Activated CD4-positive, alpha-beta T cell treated with anti-CD3 and anti-CD28 coated beads, Interleukin-2, Interleukin-4, amounts not matched to agents 100 ng/mL and 50 ng/mL, durations not matched to agents 16 hours and 8 hours (primary cell): ENCODE data around the gene S100A7A.
A peak's percentile ranks its signal among the peaks of the same experiment; 100 is the strongest.
"Not testable (repeated sequence)": the region's sequence is repeated elsewhere in the genome, so short reads cannot be mapped to it uniquely, and the experiment has no call there.

Experiments used
- DNase-seq: peaks from one replicate; pipeline ENCODE4 v3.0.0-alpha.2; 2020; ENCODE audit warnings: low spot score

Gene S100A7A

DNA sequence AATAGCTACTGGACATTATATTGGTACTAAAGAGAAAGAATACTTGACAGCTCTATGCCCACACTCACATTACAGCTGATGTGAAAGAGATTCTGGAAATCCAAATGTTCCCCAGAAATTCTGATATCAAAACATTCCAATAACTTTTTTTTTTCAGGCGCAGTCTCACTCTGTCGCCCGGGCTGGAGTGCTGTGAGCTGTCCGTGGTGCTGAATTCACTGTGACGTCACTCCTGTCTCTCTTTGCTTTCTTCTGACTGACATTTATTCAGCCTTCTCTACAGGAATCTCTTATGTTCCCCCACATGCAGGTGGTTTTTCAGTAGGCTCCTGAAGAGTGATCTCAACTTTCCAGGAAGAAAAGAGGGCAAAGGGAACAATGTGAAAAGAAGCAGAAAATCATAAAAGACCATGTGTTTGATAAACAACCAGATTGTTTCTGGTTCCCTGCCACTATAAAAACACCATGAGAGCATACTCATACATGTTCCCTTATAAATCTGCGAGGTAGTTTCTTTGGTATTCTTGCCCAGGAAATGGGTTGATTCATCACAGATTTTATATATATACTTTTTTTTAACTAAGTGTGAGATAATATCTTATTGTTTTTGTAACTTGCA is 6.2 kb downstream of the S100A7A start:
- peak; percentile 39 for DNase-seq

DNA sequence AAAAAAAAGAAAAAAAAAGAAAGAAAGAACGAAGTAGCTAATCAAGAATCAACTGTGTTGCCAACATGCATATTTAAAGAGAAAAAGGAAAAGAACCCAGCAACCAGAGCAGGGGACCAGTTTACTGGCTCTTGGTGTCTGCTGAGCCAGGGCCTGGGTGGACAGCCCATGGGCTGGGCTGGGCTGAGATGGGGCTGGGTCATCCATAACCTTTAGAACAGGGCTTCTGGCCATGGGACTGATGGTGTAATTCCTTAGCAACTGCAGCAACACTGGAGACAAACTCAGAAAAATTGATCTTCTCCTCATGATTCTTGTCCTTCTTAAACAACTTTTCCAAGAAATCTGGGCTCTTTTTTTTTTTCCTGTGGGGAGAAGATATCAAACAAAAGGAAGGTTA is 10.5 kb downstream of the S100A7A start:
- no peak for DNase-seq

DNA sequence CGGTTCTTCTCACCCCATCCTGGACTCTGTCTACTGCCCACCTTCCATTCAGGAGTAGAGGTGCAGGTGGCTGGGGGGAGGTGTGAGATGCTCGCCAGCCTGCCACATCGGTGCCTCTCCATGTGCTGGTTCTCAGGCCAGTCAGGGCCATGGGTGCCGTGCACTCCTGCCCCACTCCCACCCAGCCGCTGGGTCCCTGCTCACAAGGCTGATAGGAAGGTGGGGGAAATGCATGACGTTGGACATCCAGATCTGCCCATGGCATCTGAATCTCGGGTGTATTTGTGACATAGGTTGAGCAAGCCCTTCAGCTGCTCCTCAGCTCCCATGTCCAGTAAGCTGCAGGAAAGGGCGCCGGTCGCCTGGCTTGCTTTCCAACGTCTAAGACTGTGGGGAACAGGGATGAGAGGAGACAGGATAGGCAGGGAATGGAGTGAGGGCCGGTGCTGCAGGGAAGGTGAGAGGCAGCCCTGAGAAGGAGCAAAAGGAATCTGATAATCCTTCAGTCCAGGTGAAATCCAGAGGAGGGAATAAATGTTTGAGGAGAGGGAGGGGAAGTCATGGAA is 11.8 kb downstream of the S100A7A start:
- no peak for DNase-seq

DNA sequence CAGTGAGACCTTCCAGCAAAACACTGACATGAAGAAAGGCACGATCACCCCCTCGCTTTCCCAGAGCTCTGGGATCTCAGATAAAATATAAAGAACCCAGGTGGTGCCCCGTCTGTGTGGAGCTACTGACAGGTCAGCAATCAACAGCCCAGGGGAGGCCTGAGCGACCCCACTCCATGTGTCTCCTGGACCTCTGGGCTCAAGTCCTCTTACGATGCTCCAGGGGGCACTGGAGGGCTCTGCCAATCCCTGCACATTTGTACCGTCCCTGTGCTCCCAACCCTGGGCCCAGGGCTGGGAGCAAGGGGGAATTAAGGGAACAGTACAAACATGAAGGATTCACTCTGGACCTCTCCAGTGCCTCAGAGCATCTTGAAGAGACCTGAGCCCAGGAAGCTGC is 12.5 kb downstream of the S100A7A start:
- DNase-seq = no peak

DNA sequence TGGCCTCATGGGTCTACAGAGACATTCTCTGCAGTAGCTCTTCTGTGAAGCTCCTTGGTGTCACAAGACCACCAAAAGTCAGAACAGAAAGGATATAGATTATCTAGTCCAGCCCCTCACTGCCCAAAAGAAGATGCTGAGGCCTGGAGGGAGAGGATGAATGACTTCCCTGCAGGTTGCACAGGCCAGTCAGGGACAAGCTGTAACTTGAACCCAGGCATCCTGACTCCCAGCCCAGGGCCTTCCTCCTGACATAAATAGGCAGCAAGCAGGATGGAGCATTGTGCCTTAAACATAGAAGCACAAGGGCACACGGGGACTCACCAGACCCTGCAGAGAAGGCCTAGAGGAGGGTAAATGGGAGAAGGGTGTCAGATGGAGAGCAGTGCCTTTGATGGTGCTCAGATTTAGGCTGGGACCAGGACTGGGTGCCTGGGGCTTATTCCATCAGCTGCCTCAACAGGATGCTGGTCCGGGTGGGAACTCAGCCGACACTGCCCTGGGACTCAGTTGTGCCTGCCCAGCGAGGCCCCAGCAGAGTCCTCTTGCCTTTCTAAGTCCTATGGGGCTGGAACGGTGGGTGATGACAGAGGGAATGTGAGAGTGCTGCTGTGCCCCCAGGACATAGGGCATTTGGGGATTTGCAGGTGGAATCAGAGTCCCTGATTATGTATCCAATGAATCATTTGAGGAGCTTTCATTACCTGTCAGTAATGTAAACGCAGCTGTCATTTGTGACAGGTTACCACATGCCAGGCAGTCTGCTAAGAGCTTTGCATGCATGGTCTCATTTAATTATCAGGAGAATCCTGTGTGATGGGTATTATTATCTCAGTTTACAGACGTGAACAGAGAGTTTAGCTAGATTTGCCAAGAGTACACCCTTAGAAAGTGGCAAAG is 13.2 kb downstream of the S100A7A start:
- DNase-seq = no peak

DNA sequence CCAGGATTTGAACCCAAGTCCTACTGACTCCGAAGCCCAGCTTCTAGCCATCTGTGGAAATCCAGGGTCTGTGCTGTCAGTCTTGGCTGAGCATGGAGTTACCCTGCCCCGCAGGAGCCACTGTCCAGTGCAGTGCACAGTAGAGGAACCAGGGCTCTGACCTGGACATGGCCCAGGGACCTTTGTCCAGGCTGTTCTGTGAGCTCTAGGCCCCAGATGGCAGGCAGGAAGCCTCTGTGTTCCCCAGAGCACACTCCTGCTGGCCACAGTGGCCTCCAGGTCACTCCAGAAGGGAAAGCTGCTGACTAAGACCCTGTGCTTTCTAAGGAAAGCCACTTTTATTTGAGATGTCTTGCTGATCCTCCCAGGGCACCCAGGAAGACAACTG is 13.8 kb downstream of the S100A7A start:
- no peak for DNase-seq

DNA sequence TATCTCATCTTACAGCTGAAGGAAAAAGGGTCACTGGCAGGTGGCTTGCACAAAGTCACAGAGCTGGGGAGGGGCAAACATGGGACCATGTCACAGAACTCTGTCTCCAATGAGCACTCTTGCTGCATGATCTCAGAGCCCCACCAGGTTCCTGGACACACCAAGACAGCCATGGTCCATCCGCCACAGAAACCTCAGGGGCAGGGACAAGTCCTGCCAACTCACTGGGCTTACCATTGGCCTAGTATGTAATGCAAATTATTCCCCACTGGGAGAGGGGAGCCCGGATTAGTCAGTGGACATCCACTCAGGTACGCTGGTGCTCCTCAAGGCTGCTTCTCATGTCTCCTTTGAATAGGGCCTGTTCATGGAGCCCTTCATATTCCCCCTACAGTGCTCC is 14.2 kb downstream of the S100A7A start:
- DNase-seq = no peak

DNA sequence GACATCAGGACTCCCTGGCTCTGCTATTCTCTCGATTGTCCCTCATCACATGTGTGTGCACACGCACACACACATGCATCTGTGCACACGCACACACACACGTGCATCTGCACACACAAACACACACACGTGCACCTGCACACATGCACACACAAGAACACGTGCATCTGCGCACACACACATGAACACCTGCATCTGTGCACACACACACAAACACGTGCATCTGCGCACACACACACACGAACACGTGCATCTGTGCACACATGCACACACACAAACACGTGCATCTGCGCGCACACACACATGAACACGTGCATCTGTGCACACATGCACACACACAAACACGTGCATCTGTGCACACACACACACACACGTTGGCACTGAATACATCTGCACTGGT is 14.7 kb downstream of the S100A7A start:
- DNase-seq = no peak

DNA sequence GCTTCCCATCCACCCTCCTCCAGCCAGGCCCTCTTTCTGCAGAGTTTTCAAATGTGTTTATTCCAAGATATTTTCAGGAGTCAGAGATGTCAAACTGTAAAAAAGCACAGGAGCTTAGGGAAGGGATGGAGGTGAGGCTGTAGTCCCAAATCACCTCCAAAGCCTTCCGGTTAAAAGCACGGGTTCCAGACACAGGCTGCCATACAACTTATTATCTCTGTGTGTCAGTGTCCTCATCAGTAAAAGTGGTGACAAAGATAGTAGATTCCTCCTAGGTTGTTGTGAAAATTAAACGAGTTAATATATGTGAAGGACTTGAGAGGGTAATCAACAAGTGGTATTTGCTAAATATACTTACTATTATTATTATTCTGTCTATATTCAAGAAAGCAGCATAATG is 15.1 kb downstream of the S100A7A start:
- DNase-seq = no peak

DNA sequence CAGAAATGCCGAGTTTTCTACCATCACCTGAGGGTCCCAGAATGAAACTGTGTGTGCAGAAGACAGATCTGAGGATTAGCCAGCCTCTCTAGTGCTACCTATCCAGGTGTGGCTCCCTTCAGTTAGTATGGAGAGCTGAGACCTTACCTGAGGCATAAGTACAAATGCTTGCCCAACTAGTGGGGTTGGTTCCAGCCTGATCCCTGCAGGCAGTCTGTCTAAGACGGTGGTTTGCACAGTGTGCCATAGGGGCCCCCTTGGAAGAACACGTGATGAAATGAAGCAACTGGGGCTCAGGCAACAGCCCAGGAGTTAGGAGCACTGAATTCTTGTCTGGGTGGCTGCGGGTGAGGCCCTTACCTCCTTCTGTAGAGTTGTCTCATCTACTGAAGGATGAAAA is 15.6 kb downstream of the S100A7A start:
- DNase-seq = no peak

DNA sequence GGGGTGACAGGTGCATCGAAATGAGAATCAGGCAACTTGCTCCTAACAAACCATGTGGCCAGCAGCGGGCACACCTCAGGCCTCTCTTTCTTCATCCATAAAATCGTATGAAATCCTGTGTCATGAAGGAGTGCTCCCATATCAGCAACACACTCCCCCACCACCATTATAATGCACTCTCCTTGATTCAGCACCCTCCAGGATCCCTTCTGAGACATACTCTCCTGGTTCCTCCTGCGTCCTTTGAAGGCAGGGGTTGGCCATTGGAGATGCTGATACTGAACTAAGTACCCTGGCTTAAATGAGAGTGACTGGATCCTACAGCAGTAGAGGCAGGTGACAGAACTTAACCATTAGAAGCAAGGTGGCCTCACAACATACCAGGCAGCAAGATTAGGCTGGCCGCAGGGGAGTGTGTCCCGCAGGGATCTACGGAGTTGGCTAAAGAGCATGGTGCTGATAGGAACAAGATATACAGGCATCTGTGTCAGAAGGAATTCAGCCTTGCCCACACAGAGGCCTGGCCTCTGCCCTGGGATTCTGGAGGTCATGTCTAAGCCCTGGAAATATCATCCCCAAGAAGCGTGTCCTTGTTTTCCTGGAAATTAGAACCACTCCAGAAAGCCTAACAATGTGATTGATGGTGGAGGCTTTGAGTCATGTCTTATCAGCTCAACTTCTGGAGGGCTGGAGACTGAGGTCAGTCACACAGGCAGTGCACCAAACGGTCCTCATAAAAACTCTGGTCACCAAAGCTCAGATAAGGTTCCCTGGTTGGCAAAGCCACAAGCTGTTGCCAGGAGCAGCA is 16.8 kb downstream of the S100A7A start:
- no peak for DNase-seq

DNA sequence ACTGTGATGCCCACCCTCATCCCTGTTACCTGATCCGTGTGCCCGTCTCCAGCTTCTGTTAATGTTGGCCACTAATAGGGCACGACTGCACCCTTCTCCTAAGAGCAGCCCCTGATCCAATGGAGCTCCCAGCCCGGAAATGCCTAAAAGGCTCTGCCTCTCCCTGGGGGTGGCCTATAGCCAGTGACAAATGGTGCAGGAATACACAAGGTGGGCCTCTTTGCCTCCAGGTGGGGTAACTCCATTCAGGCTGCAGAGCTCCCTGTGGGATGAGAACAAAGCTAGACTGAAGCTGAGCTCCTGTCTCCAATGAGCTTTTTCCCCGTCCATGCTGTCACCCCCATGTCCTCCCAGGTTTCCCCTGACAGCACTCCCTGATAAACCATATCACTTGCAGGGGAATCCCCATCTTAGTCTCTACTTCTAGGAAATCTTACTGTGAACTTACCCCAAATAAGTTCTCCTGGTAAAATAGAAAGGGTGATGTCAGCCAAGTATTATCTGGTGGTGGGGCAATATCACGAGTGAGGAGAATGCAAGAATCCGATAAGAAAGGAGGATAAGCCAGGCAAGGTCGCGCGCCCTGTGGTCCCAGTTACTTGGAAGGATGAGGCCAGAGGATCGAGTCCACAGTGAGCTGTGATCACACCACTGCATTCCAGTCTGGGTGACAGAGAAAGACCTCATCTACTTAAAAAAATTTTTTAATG is 18.6 kb downstream of the S100A7A start:
- DNase-seq = no peak

DNA sequence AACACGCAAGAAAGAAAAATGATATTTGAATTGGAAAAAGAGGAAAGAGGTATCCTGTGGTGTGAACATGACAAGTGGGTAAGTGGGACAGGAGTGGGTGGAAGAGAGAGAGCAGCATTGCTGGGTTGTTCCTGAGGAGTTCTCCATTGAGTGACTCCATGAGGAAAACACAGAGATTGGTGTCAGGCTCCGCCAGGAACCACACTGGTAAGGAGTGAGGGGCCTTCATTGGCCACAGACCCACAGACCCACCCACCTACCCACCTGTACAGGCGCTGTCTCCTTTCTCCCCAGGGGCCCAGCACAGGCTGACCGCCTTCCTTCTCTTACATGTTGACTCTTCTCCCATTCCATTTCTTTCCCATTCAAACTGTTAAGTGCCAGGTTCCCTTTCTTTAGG is 20.9 kb downstream of the S100A7A start:
- no peak for DNase-seq

DNA sequence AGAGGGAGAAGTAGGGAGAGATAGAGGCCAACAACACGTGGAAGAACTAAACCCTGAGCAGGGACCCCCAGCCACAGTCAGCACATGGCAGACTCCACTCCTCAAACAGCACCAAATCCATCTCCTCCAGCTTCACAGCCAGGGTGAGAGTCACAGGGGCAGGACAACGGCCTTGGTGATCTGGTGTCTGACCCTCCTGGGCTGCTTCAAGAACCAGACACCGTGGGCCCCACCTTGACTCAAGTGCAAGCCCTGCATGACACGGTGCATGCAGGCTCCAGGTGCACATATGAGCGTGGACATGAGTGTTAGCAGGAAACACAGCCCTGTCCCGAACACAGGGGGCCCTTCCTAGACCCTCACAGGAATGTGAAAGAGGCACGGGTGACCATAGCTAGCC is 22.3 kb downstream of the S100A7A start:
- DNase-seq = no peak

DNA sequence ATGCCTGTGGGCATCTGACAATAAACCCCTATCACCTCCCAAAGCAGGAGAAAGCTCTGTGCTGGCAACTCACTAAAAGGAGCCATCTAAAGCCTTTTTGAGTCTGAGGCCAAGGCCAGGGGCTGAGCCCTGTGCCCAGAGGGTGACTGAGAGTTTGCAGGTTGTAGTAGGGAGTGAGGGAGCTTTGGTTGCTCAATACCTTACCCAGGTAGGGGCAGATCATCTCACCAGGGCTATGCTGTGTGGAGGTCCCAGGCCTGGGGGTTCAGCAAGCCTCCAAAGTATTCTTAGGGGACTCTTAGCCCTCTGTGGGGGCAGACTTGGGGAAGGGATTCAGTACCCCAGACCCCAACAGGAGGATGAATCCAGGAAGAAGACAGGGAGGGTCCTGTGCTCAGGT is 23.0 kb downstream of the S100A7A start:
- DNase-seq = no peak

DNA sequence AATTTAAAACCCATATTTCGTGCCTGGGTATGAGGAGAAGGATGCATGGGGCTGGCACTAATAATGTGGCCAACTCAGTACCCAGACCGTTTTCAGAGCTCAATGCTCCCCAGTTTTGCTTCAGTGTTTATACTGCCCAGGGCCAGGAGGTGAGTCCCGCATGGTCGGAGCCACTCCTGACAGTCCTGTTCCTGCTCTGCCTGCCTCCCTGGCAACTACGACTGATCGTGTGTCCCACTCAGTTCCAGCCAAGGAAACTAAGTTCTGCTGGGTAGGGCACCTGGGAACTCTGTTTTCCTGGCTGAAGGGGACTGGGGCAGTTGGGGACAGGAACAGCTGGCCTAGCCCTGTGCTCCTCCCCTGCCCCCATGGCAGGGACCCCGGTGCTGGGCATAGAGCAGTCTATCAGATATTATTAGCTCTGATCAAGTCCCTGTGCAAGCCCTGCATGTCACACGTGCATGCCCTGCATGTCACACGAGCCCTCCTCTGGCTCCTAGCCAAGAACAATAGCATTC is 25.0 kb downstream of the S100A7A start:
- no peak for DNase-seq

DNA sequence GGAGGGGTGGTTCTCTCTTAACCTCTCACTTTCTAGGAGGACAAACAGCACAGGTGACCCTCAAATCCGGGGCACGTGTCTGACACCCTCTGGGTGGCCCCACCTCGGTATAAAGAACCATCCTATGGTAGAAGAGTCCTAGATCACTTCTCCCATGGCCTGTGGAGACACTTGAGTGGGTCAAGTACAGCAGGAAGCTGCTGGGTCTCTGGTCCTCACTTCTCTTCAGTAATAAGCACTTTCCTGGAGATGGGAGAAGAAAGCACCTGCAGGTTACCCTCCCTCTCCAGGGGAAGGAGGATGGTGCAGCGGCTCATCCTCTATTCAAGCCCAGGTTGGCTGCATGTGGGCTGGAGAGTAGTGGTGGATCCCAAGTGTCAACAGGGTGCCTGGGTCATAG is 27.2 kb downstream of the S100A7A start:
- DNase-seq = no peak

DNA sequence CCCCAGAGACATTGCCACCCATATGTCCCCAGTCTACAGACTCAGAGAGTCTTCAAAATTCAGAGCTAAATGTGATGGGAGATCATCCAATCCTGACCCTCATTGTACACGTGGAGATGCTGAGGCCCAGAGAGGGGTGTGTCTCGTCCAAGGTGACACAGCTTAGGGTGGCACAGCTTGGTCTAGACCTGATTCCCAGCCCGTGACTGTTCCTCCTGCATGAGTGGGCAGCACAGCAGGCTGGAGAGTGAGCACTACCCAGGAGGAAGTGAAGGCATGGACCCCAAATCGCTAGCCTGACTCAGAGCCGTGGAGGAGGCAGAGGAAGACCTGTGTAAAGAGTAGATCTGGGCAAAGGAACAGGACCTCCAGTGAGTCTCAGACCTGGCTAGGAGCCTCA is 27.8 kb downstream of the S100A7A start:
- no peak for DNase-seq

DNA sequence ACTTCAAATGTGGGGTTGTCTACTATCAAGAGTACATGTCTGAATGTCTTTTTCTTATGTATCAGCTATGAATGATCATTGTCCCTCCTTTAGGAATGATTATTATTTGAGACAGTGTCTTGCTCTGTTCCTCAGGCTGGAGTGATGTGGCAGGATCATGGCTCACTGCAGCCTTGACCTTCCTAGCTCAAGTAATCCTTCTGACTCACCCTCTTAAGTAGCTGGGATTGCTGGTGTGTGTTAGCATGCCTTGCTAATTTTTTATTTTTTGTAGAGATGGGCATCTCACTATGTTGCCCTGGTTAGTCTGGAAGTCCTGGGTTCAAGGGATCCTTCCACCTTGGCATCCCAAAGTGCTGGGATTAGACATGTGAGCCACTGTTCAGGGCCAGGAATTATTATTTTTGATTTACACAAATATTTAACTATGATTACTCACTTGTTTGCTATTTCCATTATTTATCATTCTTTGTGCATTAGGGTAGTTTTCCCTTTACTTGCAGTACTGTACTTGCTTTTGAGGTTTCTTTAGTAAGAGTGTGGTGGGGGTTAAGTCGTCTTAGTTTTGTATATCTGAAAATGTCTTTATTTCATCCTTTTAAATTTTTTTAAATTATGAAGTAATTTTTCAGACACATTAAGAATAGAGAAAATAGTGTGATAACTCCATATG is 31.3 kb downstream of the S100A7A start:
- DNase-seq = no peak

DNA sequence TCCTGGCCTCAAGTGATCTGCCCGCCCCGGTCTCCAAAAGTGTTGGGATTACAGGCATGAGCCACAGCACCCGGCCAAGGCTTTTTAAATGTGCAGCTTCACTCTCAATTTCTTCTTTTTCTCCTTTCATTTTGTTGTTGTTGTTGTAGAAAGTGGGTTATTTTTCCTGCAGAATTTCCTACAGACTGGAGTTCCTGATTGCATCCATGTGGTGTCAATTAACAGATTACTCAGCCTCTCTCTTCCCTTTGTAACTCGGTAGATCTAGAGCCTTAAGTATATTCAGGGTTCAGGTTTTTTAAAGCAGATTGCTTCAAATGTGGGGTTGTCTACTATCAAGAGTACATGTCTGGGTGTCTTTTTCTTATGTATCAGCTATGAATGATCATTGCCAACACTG is 32.5 kb downstream of the S100A7A start:
- DNase-seq = not testable (repeated sequence)

DNA sequence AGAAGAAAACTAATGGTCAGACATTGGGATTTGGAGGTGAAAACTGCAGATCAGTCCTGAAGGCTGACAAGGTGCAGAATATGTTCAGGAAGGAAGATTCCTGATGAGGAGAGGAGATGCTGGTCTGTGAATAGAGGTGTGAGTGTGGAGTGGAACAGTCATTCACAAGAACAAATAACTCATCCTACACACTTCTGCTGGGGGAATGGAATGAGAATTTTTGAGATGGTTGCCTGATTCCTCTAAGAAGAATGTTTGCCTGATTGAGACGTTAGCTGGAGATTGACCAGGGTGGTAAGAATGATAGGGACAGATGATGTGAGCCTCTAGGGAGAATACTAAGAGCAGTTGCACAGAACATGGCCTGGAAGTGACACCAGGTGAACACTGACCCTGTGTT is 40.1 kb downstream of the S100A7A start:
- no peak for DNase-seq
